GM12891 (cell line): ENCODE results near the gene HNRNPA2B1.

Source experiments
- DNase-seq: peaks from one replicate; pipeline ENCODE4 v3.0.0; 2011; ENCODE audit warnings: low spot score; ENCODE audit not compliant: insufficient read length
- FAIRE-seq: peaks from 2 replicates; lab custom pipeline; 2011; peaks lifted over from hg19 to GRCh38; lab: Jason Lieb, UNC
- PAX5 ChIP-seq: IDR thresholded peaks from 2 replicates; pipeline ENCODE4 v1.6.1; 2011; ENCODE audit warnings: low read length, moderate library complexity, mild to moderate bottlenecking; ENCODE audit not compliant: insufficient read depth, severe bottlenecking
- POLR2A ChIP-seq: IDR thresholded peaks from 2 replicates; pipeline ENCODE4 v1.6.1; 2011; ENCODE audit warnings: low read depth, low read length, control low read depth
- POLR2AphosphoS5 ChIP-seq: IDR thresholded peaks from 2 replicates; pipeline ENCODE4 v1.6.1; 2011; ENCODE audit warnings: low read depth, low read length, control low read depth
- POU2F2 ChIP-seq: IDR thresholded peaks from 2 replicates; pipeline ENCODE4 v1.6.1; 2011; ENCODE audit warnings: low read depth, mild to moderate bottlenecking, control low read depth, low read length, moderate library complexity
- SPI1 ChIP-seq: IDR thresholded peaks from 2 replicates; pipeline ENCODE4 v1.6.1; 2011; ENCODE audit warnings: low read depth, low read length, control low read depth
- TAF1 ChIP-seq: IDR thresholded peaks from 2 replicates; pipeline ENCODE4 v1.6.1; 2011; ENCODE audit warnings: low read depth, low read length, control low read depth

The HNRNPA2B1 gene

GRCh38 chr7:26144184-26145080, 56.1 kb downstream of the HNRNPA2B1 start:
- DNase-seq (no peak), FAIRE-seq (no peak)
- TF ChIP-seq PAX5 (no peak), POLR2A (no peak), POLR2AphosphoS5 (no peak), POU2F2 (no peak), TAF1 (no peak), SPI1 (no peak)

GRCh38 chr7:26143298-26144048, 57.1 kb downstream of the HNRNPA2B1 start:
- TF ChIP-seq PAX5, result no peak
- no peak for TF ChIP-seq POLR2AphosphoS5
- TF ChIP-seq SPI1, result no peak
- no peak for TF ChIP-seq POLR2A
- no peak for TF ChIP-seq POU2F2
- no peak for TF ChIP-seq TAF1
- FAIRE-seq, result no peak
- no peak for DNase-seq

GRCh38 chr7:26141077-26141476, 59.5 kb downstream of the HNRNPA2B1 start:
- TF ChIP-seq PAX5, result no peak
- TF ChIP-seq POU2F2, result no peak
- TF ChIP-seq TAF1, result no peak
- TF ChIP-seq POLR2AphosphoS5, result no peak
- no peak for TF ChIP-seq POLR2A
- TF ChIP-seq SPI1, result no peak
- no peak for DNase-seq
- FAIRE-seq, result no peak

GRCh38 chr7:26140380-26140779, 60.2 kb downstream of the HNRNPA2B1 start:
- no peak for FAIRE-seq
- no peak for TF ChIP-seq POU2F2
- no peak for TF ChIP-seq TAF1
- no peak for TF ChIP-seq POLR2AphosphoS5
- no peak for TF ChIP-seq SPI1

More at GRCh38 chr7:26140380-26140779, 60.2 kb downstream of the HNRNPA2B1 start:
- no peak for DNase-seq
